IMR-90 (cell line): Measurements from ENCODE around the gene SALL4. TPM values are rescaled to one million over a fixed set of nuclear protein-coding genes. Genes with fewer than 3 reads are reported as not detected.

Source experiments
- ATAC-seq: fragments of 200-7000 bp; cut with Tn5 transposase; 2 replicates; pipeline ENCODE4 v1.9.1; 2020; ENCODE audit warnings: low read depth, mild to moderate bottlenecking, moderate library complexity
- BruUV-seq: library from RNA; stranded (reverse); fragments of 400-500 nt; replicated peaks from 2 replicates; lab custom pipeline; 2021; lab: Mats Ljungman, UMichigan
- CTCF ChIA-PET: fragments of 300-600 bp; formaldehyde crosslinking; extraction: SDS; loops from one replicate; lab custom pipeline; 2021; ENCODE audit warnings: antibody characterized with exemption; lab: Yijun Ruan, JAX
- POLR2A ChIA-PET: fragments of 300-600 bp; sonication (Branson Sonifier 250); formaldehyde crosslinking; loops from one replicate; lab custom pipeline; 2022; ENCODE audit warnings: antibody characterized with exemption; ENCODE audit not compliant: unreplicated experiment; lab: Charles Lee
- DNase-seq: peaks from one replicate; pipeline ENCODE4 v3.0.0; 2013
- H2AFZ ChIP-seq: replicated peaks from 2 replicates; pipeline ENCODE3; 2013; ENCODE audit warnings: low read length, mild to moderate bottlenecking; ENCODE audit not compliant: poor library complexity
- H2AK5ac ChIP-seq: 2 replicates; pipeline ENCODE4 v1.6.1; 2013; ENCODE audit warnings: low read depth, low read length, inconsistent platforms
- H2AK9ac ChIP-seq: replicated peaks from 2 replicates; pipeline ENCODE3; 2013; ENCODE audit warnings: mild to moderate bottlenecking, low read depth, low read length, moderate library complexity; ENCODE audit not compliant: poor library complexity
- H2BK120ac ChIP-seq: 2 replicates; pipeline ENCODE4 v1.6.1; 2013; ENCODE audit warnings: low read depth, low read length, inconsistent platforms
- H2BK15ac ChIP-seq: 3 replicates; pipeline ENCODE4 v1.6.1; 2013; ENCODE audit warnings: low read depth, low read length, inconsistent platforms
- H2BK20ac ChIP-seq: 2 replicates; pipeline ENCODE4 v1.6.1; 2013; ENCODE audit warnings: low read depth, mild to moderate bottlenecking, inconsistent platforms, low read length, moderate library complexity
- H2BK5ac ChIP-seq: 2 replicates; pipeline ENCODE4 v1.6.1; 2013; ENCODE audit warnings: mild to moderate bottlenecking, low read depth, low read length, inconsistent platforms; ENCODE audit not compliant: poor library complexity, severe bottlenecking
- H3K14ac ChIP-seq: replicated peaks from 2 replicates; pipeline ENCODE4 v1.6.1; 2013; ENCODE audit warnings: low read depth, low read length, inconsistent platforms
- H3K18ac ChIP-seq: 2 replicates; pipeline ENCODE4 v1.6.1; 2013; ENCODE audit warnings: low read depth, low read length, control low read depth
- H3K23ac ChIP-seq: 2 replicates; pipeline ENCODE4 v1.6.1; 2013; ENCODE audit warnings: low read depth, low read length, inconsistent platforms
- H3K27ac ChIP-seq: 2 replicates; pipeline ENCODE4 v1.5.1; 2013; ENCODE audit warnings: mild to moderate bottlenecking, control low read depth, low read length; ENCODE audit not compliant: insufficient read depth
- H3K27me3 ChIP-seq: 2 replicates; pipeline ENCODE4 v1.6.1; 2013; ENCODE audit warnings: low read length; ENCODE audit not compliant: control insufficient read depth, insufficient read depth
- H3K36me3 ChIP-seq: 2 replicates; pipeline ENCODE4 v1.6.1; 2013; ENCODE audit warnings: low read length, mixed read lengths; ENCODE audit not compliant: control insufficient read depth, insufficient read depth
- H3K4ac ChIP-seq: 2 replicates; pipeline ENCODE4 v1.6.1; 2013; ENCODE audit warnings: low read depth, low read length, inconsistent platforms
- H3K4me1 ChIP-seq: 2 replicates; pipeline ENCODE4 v1.6.1; 2013; ENCODE audit warnings: low read length, mixed read lengths; ENCODE audit not compliant: control insufficient read depth, insufficient read depth
- H3K4me2 ChIP-seq: 2 replicates; pipeline ENCODE4 v1.6.1; 2013; ENCODE audit warnings: low read depth, mild to moderate bottlenecking, control low read depth, low read length, moderate library complexity
- H3K4me3 ChIP-seq: 2 replicates; pipeline ENCODE4 v1.5.1; 2013; ENCODE audit warnings: low read depth, mild to moderate bottlenecking, control low read depth, low read length, moderate library complexity; ENCODE audit not compliant: insufficient read depth
- H3K56ac ChIP-seq: 2 replicates; pipeline ENCODE4 v1.6.1; 2013; ENCODE audit warnings: low read length, inconsistent platforms; ENCODE audit not compliant: insufficient read depth; ENCODE audit errors: extremely low read depth
- H3K79me1 ChIP-seq, 2 experiments: 2 replicates each; pipeline ENCODE4 v1.6.1; 2013; ENCODE audit warnings: low read length in 2 of 2, inconsistent platforms in 1 of 2, low read depth in 1 of 2
- H3K9ac ChIP-seq: 2 replicates; pipeline ENCODE4 v1.6.1; 2013; ENCODE audit warnings: low read depth, low read length, control low read depth
- H3K9me1 ChIP-seq: 2 replicates; pipeline ENCODE4 v1.6.1; 2013; ENCODE audit warnings: low read length, inconsistent platforms; ENCODE audit not compliant: insufficient read depth
- H3K9me3 ChIP-seq: 2 replicates; pipeline ENCODE4 v1.6.1; 2013; ENCODE audit warnings: low read length; ENCODE audit not compliant: control insufficient read depth, insufficient read depth
- H4K20me1 ChIP-seq: 2 replicates; pipeline ENCODE4 v1.6.1; 2013; ENCODE audit warnings: low read length, inconsistent platforms; ENCODE audit not compliant: insufficient read depth
- H4K5ac ChIP-seq: 2 replicates; pipeline ENCODE4 v1.6.1; 2013; ENCODE audit warnings: mild to moderate bottlenecking, low read depth, low read length, control low read depth
- H4K8ac ChIP-seq, 2 experiments: 2 replicates each; pipeline ENCODE4 v1.6.1; 2013; ENCODE audit warnings: low read depth in 2 of 2, low read length in 2 of 2, control low read depth in 1 of 2, inconsistent platforms in 1 of 2
- H4K91ac ChIP-seq: 2 replicates; pipeline ENCODE4 v1.6.1; 2013; ENCODE audit warnings: low read depth, low read length, inconsistent platforms; ENCODE audit not compliant: insufficient read depth
- BHLHE40 ChIP-seq: fragments of 150-350 bp; IDR thresholded peaks from 2 replicates; pipeline ENCODE4 v1.6.1; 2016; ENCODE audit warnings: mild to moderate bottlenecking, low read depth, low read length
- CEBPB ChIP-seq: IDR thresholded peaks from 2 replicates; pipeline ENCODE4 v1.6.1; 2012; ENCODE audit warnings: low read depth, low read length, improper control_type of control experiment
- CTCF ChIP-seq: conservative IDR thresholded peaks from 2 replicates; pipeline ENCODE4 v1.5.1; 2012; ENCODE audit warnings: mild to moderate bottlenecking, low read depth, low read length, improper control_type of control experiment
- ELK1 ChIP-seq: fragments of 150-350 bp; IDR thresholded peaks from 2 replicates; pipeline ENCODE4 v1.6.1; 2016; ENCODE audit warnings: low read depth, mild to moderate bottlenecking, low read length, moderate library complexity, borderline replicate concordance
- FOS ChIP-seq: fragments of 150-350 bp; IDR thresholded peaks from 2 replicates; pipeline ENCODE4 v1.6.1; 2016; ENCODE audit warnings: low read depth, low read length
- MAFK ChIP-seq: IDR thresholded peaks from 2 replicates; pipeline ENCODE4 v1.6.1; 2012; ENCODE audit warnings: low read depth, low read length, improper control_type of control experiment
- MAZ ChIP-seq: IDR thresholded peaks from 2 replicates; pipeline ENCODE4 v1.6.1; 2012; ENCODE audit warnings: low read depth, mild to moderate bottlenecking, low read length, improper control_type of control experiment, moderate library complexity, borderline replicate concordance
- MXI1 ChIP-seq: IDR thresholded peaks from 2 replicates; pipeline ENCODE4 v1.6.1; 2012; ENCODE audit warnings: low read depth, mild to moderate bottlenecking, low read length, moderate library complexity, borderline replicate concordance
- POLR2A ChIP-seq: IDR thresholded peaks from 2 replicates; pipeline ENCODE4 v1.6.1; 2012; ENCODE audit warnings: mild to moderate bottlenecking, low read depth, low read length
- RAD21 ChIP-seq: IDR thresholded peaks from 2 replicates; pipeline ENCODE4 v1.6.1; 2012; ENCODE audit warnings: low read length, improper control_type of control experiment
- RFX5 ChIP-seq: IDR thresholded peaks from 2 replicates; pipeline ENCODE4 v1.8.0; 2012; ENCODE audit warnings: low read depth, mild to moderate bottlenecking, low read length, moderate library complexity
- SMC3 ChIP-seq: fragments of 150-350 bp; IDR thresholded peaks from 2 replicates; pipeline ENCODE4 v1.6.1; 2016; ENCODE audit warnings: low read depth, mild to moderate bottlenecking, antibody characterized with exemption, low read length, moderate library complexity
- USF2 ChIP-seq: fragments of 150-350 bp; IDR thresholded peaks from 2 replicates; pipeline ENCODE4 v1.6.1; 2017; ENCODE audit warnings: mild to moderate bottlenecking, antibody characterized with exemption, low read length, low read depth
- WGBS, 2 experiments: methylation state at CpG; one replicate each; pipeline versions ENCODE4 v1.1.5 to v1.1.7; 2013; ENCODE audit warnings: missing lambda C conversion rate in 2 of 2; ENCODE audit not compliant: insufficient read length in 1 of 2; ENCODE audit errors: extremely low coverage in 2 of 2; 5-methylcytosine and 5-hydroxymethylcytosine counted together
- dilution Hi-C: fragments of 300-500 bp; cut with HindIII; formaldehyde crosslinking; loops from one replicate; pipeline ENCODE4 v1.14.3; 2018; ENCODE audit warnings: low sequenced_read_pairs; ENCODE audit not compliant: unreplicated experiment
- in situ Hi-C: fragments of 300-500 bp; cut with MboI; formaldehyde crosslinking; loops from 3 replicates; pipeline ENCODE4 v1.14.3; 2019; ENCODE audit warnings: low sequenced_read_pairs, inconsistent platforms, mixed read lengths
- intact Hi-C: fragments of 100-400 bp; cut with micrococcal nuclease; formaldehyde crosslinking; loops from 2 replicates; pipeline ENCODE4 v1.10.0; 2022
- polyA plus RNA-seq, 3 experiments: library from polyadenylated mRNA; depleted of rRNA; stranded (reverse); fragments of >200 nt; gene quantifications; 2 replicates each; pipeline ENCODE4 v1.2.3, GENCODE V29; 2012; ENCODE audit warnings: low replicate concordance in 1 of 3
- total RNA-seq: library from RNA; depleted of rRNA; stranded (reverse); fragments of >200 nt; gene quantifications from 2 replicates; pipeline ENCODE4 v1.2.3, GENCODE V29; 2012

SALL4 gene
- total and polyA plus RNA-seq, 2 of the 4 experiments (the other 2 are of a cell fraction): not detected

GRCh38 chr20:51833326-51833725 lies 31.0 kb upstream of the SALL4 start:
- TF ChIP-seq RAD21: no peak
- TF ChIP-seq USF2: no peak
- TF ChIP-seq RFX5: no peak
- no peak for TF ChIP-seq POLR2A
- TF ChIP-seq FOS: no peak
- no peak for TF ChIP-seq BHLHE40
- TF ChIP-seq CEBPB: no peak
- TF ChIP-seq MAZ: no peak
- TF ChIP-seq SMC3: no peak
- no peak for TF ChIP-seq CTCF
- TF ChIP-seq MXI1: no peak
- TF ChIP-seq ELK1: no peak
- no peak for TF ChIP-seq MAFK
- ChIA-PET CTCF (interaction anchor here (0.5 kb wide), 1 partner anchor 17 kb away, joined by 4 read pairs; no protein-coding TSS in a partner anchor), POLR2A (no interaction called here)
- Histone ChIP-seq H2BK5ac (no peak overlapping the region), H3K27ac (no peak overlapping the region), H3K4ac (no peak overlapping the region), H4K5ac (no peak overlapping the region), H3K56ac (no peak overlapping the region), H3K79me1 (no peaks in the 10 kb centered on the region), H3K14ac (no peak overlapping the region), H4K20me1 (no peaks in the 10 kb centered on the region), H2BK15ac (no peak overlapping the region), H2AK9ac (no peak overlapping the region), H3K9me3 (no peaks in the 10 kb centered on the region), H3K4me2 (no peak overlapping the region), H4K8ac (no peak overlapping the region), H3K23ac (no peak overlapping the region), H3K9me1 (no peaks in the 10 kb centered on the region), H3K9ac (no peak overlapping the region), H2BK120ac (no peak overlapping the region), H4K91ac (no peak overlapping the region), H2AK5ac (no peak overlapping the region), H2BK20ac (no peak overlapping the region), H3K27me3 (peaks cover 12% of the 10 kb centered on the region), H2AFZ (no peak overlapping the region), H3K4me3 (no peak overlapping the region), H3K36me3 (no peaks in the 10 kb centered on the region), H3K4me1 (no peaks in the 10 kb centered on the region), H3K18ac (no peak overlapping the region)
- no TSS peak for BruUV-seq
- intact Hi-C loops (no loop called here), in situ Hi-C loops (no loop called here), dilution Hi-C loops (no loop called here)
- ATAC-seq (no peak), DNase-seq (no peak)
- WGBS, 2 experiments: 86% methylated on average over 1 of the region's 6 CpGs; no CpG with 5 or more reads in 1 of the 2 experiments
